ENCODE results near the gene ZNF606. TPM values are rescaled to one million over a fixed set of nuclear protein-coding genes. Genes with fewer than 3 reads are reported as not detected.

The ZNF606 gene
- total RNA-seq, 1 experiment from 2014 or later: 16.7 TPM

GRCh38 chr19:58007285-58007684 lies 4.7 kb upstream of the ZNF606 start:
- CTCF ChIA-PET: no interaction called here
- peaks cover 30% of the 10 kb centered on the region for H3K9me3 ChIP-seq (ENCODE audit: low read depth, low read length, poor library complexity, severe bottlenecking)
- POLR2A ChIA-PET (ENCODE audit: low non-redundant PET): no interaction called here
- BruUV-seq (replicated peaks): no TSS peak
- intact Hi-C loops (cut with micrococcal nuclease; ENCODE audit: unreplicated experiment): no loop called here
- H3K4me3 ChIP-seq (ENCODE audit: low read depth, low read length, poor library complexity, severe bottlenecking): no peak overlapping the region
- no peak overlapping the region for H3K27ac ChIP-seq (ENCODE audit: low read depth, low read length, poor library complexity, severe bottlenecking)
- peaks cover 5% of the 10 kb centered on the region for H3K4me1 ChIP-seq (ENCODE audit: insufficient read depth, low read length, poor library complexity, severe bottlenecking)
- 0 out of 2 replicates have a peak, but pooled peaks have one; percentile 8 for TF ChIP-seq CTCF (conservative IDR thresholded peaks at IDR 0.05; ENCODE audit: low read depth, low read length)
- TF ChIP-seq EZH2 (IDR thresholded peaks at IDR 0.05; ENCODE audit: borderline replicate concordance, low read depth, low read length, poor library complexity, severe bottlenecking): no peak
- no peaks in the 10 kb centered on the region for H3K27me3 ChIP-seq (replicated peaks; ENCODE audit: insufficient read depth, low read depth, low read length, poor library complexity)
- DNase-seq (ENCODE audit: low spot score): peak; percentile 23
- peaks cover 25% of the 10 kb centered on the region for H3K36me3 ChIP-seq (ENCODE audit: insufficient read depth, low read length, poor library complexity, severe bottlenecking)

- CTCF ChIA-PET: no interaction called here
Observed at GRCh38 chr19:58003174-58003828, 681 bp upstream of the ZNF606 start.

GRCh38 chr19:58001895-58002369 lies 688 bp downstream of the ZNF606 start:
- intact Hi-C loops (cut with micrococcal nuclease; ENCODE audit: unreplicated experiment): no loop called here
- peak; percentile 50 for DNase-seq (ENCODE audit: low spot score)
- CTCF ChIA-PET: no interaction called here
- H3K4me3 ChIP-seq (ENCODE audit: low read depth, low read length, poor library complexity, severe bottlenecking): peak overlapping the region; percentile 89
- H3K4me1 ChIP-seq (ENCODE audit: insufficient read depth, low read length, poor library complexity, severe bottlenecking): peaks cover 3% of the 10 kb centered on the region
- BruUV-seq (replicated peaks): TSS peak; percentile 50
- no peaks in the 10 kb centered on the region for H3K27me3 ChIP-seq (replicated peaks; ENCODE audit: insufficient read depth, low read depth, low read length, poor library complexity)
- peaks cover 60% of the 10 kb centered on the region for H3K9me3 ChIP-seq (ENCODE audit: low read depth, low read length, poor library complexity, severe bottlenecking)
- TF ChIP-seq EZH2 (IDR thresholded peaks at IDR 0.05; ENCODE audit: borderline replicate concordance, low read depth, low read length, poor library complexity, severe bottlenecking) (no peak), CTCF (conservative IDR thresholded peaks at IDR 0.05; ENCODE audit: low read depth, low read length) (no peak)
- peak overlapping the region; percentile 95 for H3K27ac ChIP-seq (ENCODE audit: low read depth, low read length, poor library complexity, severe bottlenecking)
- POLR2A ChIA-PET (ENCODE audit: low non-redundant PET): interaction anchor here (0.6 kb wide), 1 partner anchor 57 kb away, joined by 4 read pairs; the partner anchor contains the start of gene ZNF135
- H3K36me3 ChIP-seq (ENCODE audit: insufficient read depth, low read length, poor library complexity, severe bottlenecking): peaks cover 67% of the 10 kb centered on the region

More at GRCh38 chr19:58003174-58003828, 681 bp upstream of the ZNF606 start:
- peak; percentile 52 for DNase-seq (ENCODE audit: low spot score)
- TF ChIP-seq EZH2 (IDR thresholded peaks at IDR 0.05; ENCODE audit: borderline replicate concordance, low read depth, low read length, poor library complexity, severe bottlenecking) (no peak), CTCF (conservative IDR thresholded peaks at IDR 0.05; ENCODE audit: low read depth, low read length) (no peak)
- peaks cover 3% of the 10 kb centered on the region for H3K4me1 ChIP-seq (ENCODE audit: insufficient read depth, low read length, poor library complexity, severe bottlenecking)
- no TSS peak for BruUV-seq (replicated peaks)
- H3K27ac ChIP-seq (ENCODE audit: low read depth, low read length, poor library complexity, severe bottlenecking): peak overlapping the region; percentile 95
- POLR2A ChIA-PET (ENCODE audit: low non-redundant PET): interaction anchor here (0.6 kb wide), 1 partner anchor 653 kb away, joined by 4 read pairs; no protein-coding TSS in a partner anchor
- H3K4me3 ChIP-seq (ENCODE audit: low read depth, low read length, poor library complexity, severe bottlenecking): peak overlapping the region; percentile 89
- intact Hi-C loops (cut with micrococcal nuclease; ENCODE audit: unreplicated experiment): no loop called here
- H3K36me3 ChIP-seq (ENCODE audit: insufficient read depth, low read length, poor library complexity, severe bottlenecking): peaks cover 55% of the 10 kb centered on the region
- H3K9me3 ChIP-seq (ENCODE audit: low read depth, low read length, poor library complexity, severe bottlenecking): peaks cover 54% of the 10 kb centered on the region
- no peaks in the 10 kb centered on the region for H3K27me3 ChIP-seq (replicated peaks; ENCODE audit: insufficient read depth, low read depth, low read length, poor library complexity)
